Activated gamma-delta T cell (primary cell): ENCODE results near the gene BNC1.

ENCODE experiments used
- DNase-seq: peaks from one replicate; lab custom pipeline; 2025; lab: John Stamatoyannopoulos, UW
- total RNA-seq, 2 donors: gene quantifications; one replicate each; lab custom pipeline; 2026; lab: John Stamatoyannopoulos, UW

BNC1 gene
- total RNA-seq, result 0 reads per million in 2 donors

GRCh38 chr15:83284559-83285283 lies at the start of gene BNC1:
Gene BNC1, minus strand, starts transcription at chr15:83284664. Its CDS starts 36 bp downstream, at chr15:83284628.
- DNase-seq, result no peak

GRCh38 chr15:83327041-83327440 lies 42.6 kb upstream of the BNC1 start:
- no peak for DNase-seq

GRCh38 chr15:83324799-83325198 lies 40.3 kb upstream of the BNC1 start:
- DNase-seq, result no peak

- no peak for DNase-seq
These were observed 38.8 kb upstream of the BNC1 start for GRCh38 chr15:83323296-83323711.

GRCh38 chr15:83322691-83323090 lies 38.2 kb upstream of the BNC1 start:
- no peak for DNase-seq

- no peak for DNase-seq
These were observed 37.6 kb upstream of the BNC1 start for GRCh38 chr15:83322061-83322460.

- no peak for DNase-seq
These were observed 36.4 kb upstream of the BNC1 start for GRCh38 chr15:83320844-83321243.

- DNase-seq, result no peak
These were observed 35.9 kb upstream of the BNC1 start for GRCh38 chr15:83320404-83320803.

GRCh38 chr15:83319771-83320170 lies 35.3 kb upstream of the BNC1 start:
- DNase-seq, result no peak

- no peak for DNase-seq
These were observed 34.5 kb upstream of the BNC1 start for GRCh38 chr15:83318861-83319415.

- DNase-seq, result no peak
These were observed 33.6 kb upstream of the BNC1 start for GRCh38 chr15:83318036-83318435.

- no peak for DNase-seq
These were observed 27.6 kb upstream of the BNC1 start for GRCh38 chr15:83312071-83312470.

- no peak for DNase-seq
These were observed 26.3 kb upstream of the BNC1 start for GRCh38 chr15:83310521-83311456.

GRCh38 chr15:83308671-83309070 lies 24.2 kb upstream of the BNC1 start:
- DNase-seq, result no peak

GRCh38 chr15:83306561-83306960 lies 22.1 kb upstream of the BNC1 start:
- no peak for DNase-seq

GRCh38 chr15:83305704-83306291 lies 21.3 kb upstream of the BNC1 start:
- no peak for DNase-seq

- no peak for DNase-seq
These were observed 20.6 kb upstream of the BNC1 start for GRCh38 chr15:83304861-83305703.

GRCh38 chr15:83303535-83303934 lies 19.1 kb upstream of the BNC1 start:
- no peak for DNase-seq

GRCh38 chr15:83300826-83301225 lies 16.4 kb upstream of the BNC1 start:
- no peak for DNase-seq

- DNase-seq, result no peak
These were observed 15.0 kb upstream of the BNC1 start for GRCh38 chr15:83299462-83299861.

- DNase-seq, result no peak
These were observed 11.0 kb upstream of the BNC1 start for GRCh38 chr15:83295417-83295816.
